Ovary (tissue), 3 donors: ENCODE data around the gene ZMYND8.

Source experiments
- CTCF ChIP-seq, 3 donors: fragments of 450-650 bp in 2 of 3; fragments of 200-600 bp in 1 of 3; IDR thresholded peaks; one replicate each; pipeline versions ENCODE4 v1.5.1 to v1.8.0; 2016 to 2022; ENCODE audit warnings: antibody characterized with exemption in 3 of 3, mild to moderate bottlenecking in 1 of 3
- POLR2A ChIP-seq: fragments of 450-650 bp; IDR thresholded peaks from one replicate; pipeline ENCODE4 v1.6.1; 2017; ENCODE audit warnings: antibody characterized with exemption, mild to moderate bottlenecking, moderate library complexity
- donor health status: DM: no; HTN: no; CAD: no.

DNA sequence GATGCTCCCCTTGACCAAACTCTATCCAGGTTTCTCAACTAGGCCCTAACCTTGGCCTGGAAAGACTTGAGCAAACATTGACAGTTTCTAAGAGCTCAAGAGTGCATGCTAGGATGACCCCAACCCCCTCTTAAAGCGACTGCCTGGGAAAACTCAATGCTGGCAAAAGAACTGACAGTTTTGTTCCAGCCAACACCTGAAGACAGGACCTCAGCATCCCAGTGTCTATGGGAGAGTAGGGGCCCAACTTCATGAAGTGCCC is 119.9 kb downstream of the ZMYND8 start:
- TF ChIP-seq POLR2A (no peak), CTCF (IDR thresholded peaks at IDR 0.05) (no peak)
